Stimulated activated CD8-positive, alpha-beta memory T cell treated with anti-CD3 and anti-CD28 coated beads, Interleukin-2, amount 100 ng/mL, for 1 hour (primary cell): ENCODE measurements around the gene LRBA.
"Not testable (repeated sequence)": the region's sequence is repeated elsewhere in the genome, so short reads cannot be mapped to it uniquely, and the experiment has no call there.

Experiments
- DNase-seq, 2 donors: peaks; one replicate each; pipeline ENCODE4 v3.0.0-alpha.2; 2020; ENCODE audit warnings: low read depth in 2 of 2

Gene LRBA

GRCh38 chr4:150743564-150744342 is 271.3 kb downstream of the LRBA start:
- no peak for DNase-seq

- DNase-seq, result not testable (repeated sequence)
These were observed 272.2 kb downstream of the LRBA start for GRCh38 chr4:150742930-150743329.

GRCh38 chr4:150739591-150739990 is 275.5 kb downstream of the LRBA start:
- DNase-seq, result no peak

- no peak for DNase-seq
These were observed 289.0 kb downstream of the LRBA start for GRCh38 chr4:150725957-150726523.

- no peak for DNase-seq
These were observed 291.2 kb downstream of the LRBA start for GRCh38 chr4:150723727-150724411.

- DNase-seq, result no peak
These were observed 292.1 kb downstream of the LRBA start for GRCh38 chr4:150722908-150723362.

- no peak for DNase-seq
These were observed 294.0 kb downstream of the LRBA start for GRCh38 chr4:150720973-150721518.

GRCh38 chr4:150717952-150718351 is 297.1 kb downstream of the LRBA start:
- DNase-seq, result no peak

- DNase-seq, result no peak
These were observed 300.3 kb downstream of the LRBA start for GRCh38 chr4:150714462-150715438.

- no peak for DNase-seq
These were observed 301.8 kb downstream of the LRBA start for GRCh38 chr4:150713251-150713650.

GRCh38 chr4:150710770-150711375 is 304.2 kb downstream of the LRBA start:
- no peak for DNase-seq

GRCh38 chr4:150708004-150708403 is 307.1 kb downstream of the LRBA start:
- no peak for DNase-seq

GRCh38 chr4:150699599-150699998 is 315.5 kb downstream of the LRBA start:
- DNase-seq, result no peak

GRCh38 chr4:150695162-150695561 is 319.9 kb downstream of the LRBA start:
- no peak for DNase-seq

- DNase-seq, result no peak
These were observed 320.6 kb downstream of the LRBA start for GRCh38 chr4:150694438-150694837.

GRCh38 chr4:150683775-150684350 is 331.2 kb downstream of the LRBA start:
- DNase-seq, result no peak

- DNase-seq, result no peak
These were observed 333.0 kb downstream of the LRBA start for GRCh38 chr4:150682126-150682525.

GRCh38 chr4:150681063-150681462 is 334.0 kb downstream of the LRBA start:
- DNase-seq, result no peak

- no peak for DNase-seq
These were observed 334.4 kb downstream of the LRBA start for GRCh38 chr4:150680651-150681050.

GRCh38 chr4:150679765-150680343 is 335.2 kb downstream of the LRBA start:
- no peak for DNase-seq
